GM12891 (cell line): ENCODE results near the gene MKRN1.

ENCODE experiments used
- POLR2A ChIP-seq: IDR thresholded peaks from 2 replicates; pipeline ENCODE4 v1.6.1; 2011; ENCODE audit warnings: low read depth, low read length, control low read depth
- SPI1 ChIP-seq: IDR thresholded peaks from 2 replicates; pipeline ENCODE4 v1.6.1; 2011; ENCODE audit warnings: low read depth, low read length, control low read depth

- no peak for TF ChIP-seq POLR2A
- TF ChIP-seq SPI1, result no peak
Measured at GRCh38 chr7:140423501-140423900, 55.8 kb downstream of the MKRN1 start.
